Measurements from ENCODE around the gene TIAM2. TPM values are rescaled to one million over a fixed set of nuclear protein-coding genes. Genes with fewer than 3 reads are reported as not detected.

TIAM2 gene
- total RNA-seq, 2 experiments from 2014 or later, result 5.4 to 6.2 TPM

GRCh38 chr6:155290491-155290890, 295.4 kb downstream of the TIAM2 start:
- Histone ChIP-seq H2AFZ (ENCODE audit: low read length) (no peak overlapping the region), H3K27ac (ENCODE audit: low read depth, low read length, poor library complexity, severe bottlenecking) (no peak overlapping the region), H3K4me1 (ENCODE audit: insufficient read depth, low read length, poor library complexity, severe bottlenecking) (no peaks in the 10 kb centered on the region), H3K4me3 (ENCODE audit: low read depth, low read length, poor library complexity, severe bottlenecking) (no peak overlapping the region), H3K36me3 (ENCODE audit: insufficient read depth, low read length) (peaks cover 88% of the 10 kb centered on the region), H3K9me3 (ENCODE audit: low read length) (no peaks in the 10 kb centered on the region), H3K9me2 (ENCODE audit: insufficient read depth, low read length) (no peaks in the 10 kb centered on the region), H3K79me2 (ENCODE audit: insufficient read depth, low read depth, low read length) (no peaks in the 10 kb centered on the region), H3K4me2 (ENCODE audit: low read length) (no peak overlapping the region), H4K20me1 (ENCODE audit: insufficient read depth, low read length) (no peaks in the 10 kb centered on the region)
- TF ChIP-seq EZH2phosphoT487 (IDR thresholded peaks at IDR 0.05; ENCODE audit: borderline replicate concordance, low read depth, low read length), result no peak
- TF ChIP-seq CTCF (conservative IDR thresholded peaks at IDR 0.05; ENCODE audit: low read length), result no peak
- POLR2A ChIA-PET, result no interaction called here
- no peak for DNase-seq (ENCODE audit: low spot score)
- CTCF ChIA-PET (ENCODE audit: unreplicated experiment), result no interaction called here
- intact Hi-C loops (cut with micrococcal nuclease; ENCODE audit: unreplicated experiment), result no loop called here
- no TSS peak for BruUV-seq (replicated peaks)

- intact Hi-C loops (cut with micrococcal nuclease; ENCODE audit: unreplicated experiment), result no loop called here
- no TSS peak for BruUV-seq (replicated peaks)
- no peaks in the 10 kb centered on the region for H3K79me2 ChIP-seq (ENCODE audit: insufficient read depth, low read depth, low read length)
- H4K20me1 ChIP-seq (ENCODE audit: insufficient read depth, low read length), result no peaks in the 10 kb centered on the region
- H3K9me3 ChIP-seq (ENCODE audit: low read length), result no peaks in the 10 kb centered on the region
- peaks cover 92% of the 10 kb centered on the region for H3K36me3 ChIP-seq (ENCODE audit: insufficient read depth, low read length)
- ChIA-PET POLR2A (interaction anchor here (1.1 to 1.9 kb wide), 4 partner anchors 13 to 58 kb away, joined by 3 to 6 read pairs (median 4); no protein-coding TSS in a partner anchor), CTCF (ENCODE audit: unreplicated experiment) (no interaction called here)
- H3K4me2 ChIP-seq (ENCODE audit: low read length), result no peak overlapping the region
- DNase-seq (ENCODE audit: low spot score), result no peak
- H3K4me1 ChIP-seq (ENCODE audit: insufficient read depth, low read length, poor library complexity, severe bottlenecking), result no peaks in the 10 kb centered on the region
- TF ChIP-seq EZH2phosphoT487 (IDR thresholded peaks at IDR 0.05; ENCODE audit: borderline replicate concordance, low read depth, low read length) (no peak), CTCF (conservative IDR thresholded peaks at IDR 0.05; ENCODE audit: low read length) (no peak)
- no peak overlapping the region for H3K27ac ChIP-seq (ENCODE audit: low read depth, low read length, poor library complexity, severe bottlenecking)
- no peak overlapping the region for H3K4me3 ChIP-seq (ENCODE audit: low read depth, low read length, poor library complexity, severe bottlenecking)
- H3K9me2 ChIP-seq (ENCODE audit: insufficient read depth, low read length), result no peaks in the 10 kb centered on the region
- H2AFZ ChIP-seq (ENCODE audit: low read length), result no peak overlapping the region
Measured at GRCh38 chr6:155291291-155291690, 296.2 kb downstream of the TIAM2 start.

- DNase-seq (ENCODE audit: low spot score), result no peak
- Histone ChIP-seq H3K4me1 (ENCODE audit: insufficient read depth, low read length, poor library complexity, severe bottlenecking) (no peaks in the 10 kb centered on the region), H3K79me2 (ENCODE audit: insufficient read depth, low read depth, low read length) (no peaks in the 10 kb centered on the region), H3K9me2 (ENCODE audit: insufficient read depth, low read length) (no peaks in the 10 kb centered on the region), H3K9me3 (ENCODE audit: low read length) (no peaks in the 10 kb centered on the region), H2AFZ (ENCODE audit: low read length) (no peak overlapping the region), H3K36me3 (ENCODE audit: insufficient read depth, low read length) (peaks cover 97% of the 10 kb centered on the region), H3K4me2 (ENCODE audit: low read length) (no peak overlapping the region), H3K27ac (ENCODE audit: low read depth, low read length, poor library complexity, severe bottlenecking) (no peak overlapping the region), H4K20me1 (ENCODE audit: insufficient read depth, low read length) (no peaks in the 10 kb centered on the region), H3K4me3 (ENCODE audit: low read depth, low read length, poor library complexity, severe bottlenecking) (no peak overlapping the region)
- intact Hi-C loops (cut with micrococcal nuclease; ENCODE audit: unreplicated experiment), result no loop called here
- ChIA-PET CTCF (ENCODE audit: unreplicated experiment) (no interaction called here), POLR2A (interaction anchor here (0.6 to 1.9 kb wide), 3 partner anchors 12 to 25 kb away, joined by 3 to 6 read pairs (median 3); no protein-coding TSS in a partner anchor)
- no TSS peak for BruUV-seq (replicated peaks)
- TF ChIP-seq CTCF (conservative IDR thresholded peaks at IDR 0.05; ENCODE audit: low read length), result no peak
- TF ChIP-seq EZH2phosphoT487 (IDR thresholded peaks at IDR 0.05; ENCODE audit: borderline replicate concordance, low read depth, low read length), result no peak
Measured at GRCh38 chr6:155292711-155293110, 297.6 kb downstream of the TIAM2 start.
